ENCODE data around the gene LMAN2. TPM values are rescaled to one million over a fixed set of nuclear protein-coding genes. Genes with fewer than 3 reads are reported as not detected.

The LMAN2 gene
- polyA plus RNA-seq (ENCODE audit: insufficient read length in 3 of 3) = 100 to 1,000 TPM; 128 to 136 (median 131) TPM

GRCh38 chr5:177351392-177352329, at the start of gene LMAN2:
TSS of gene LMAN2 (minus strand) at chr5:177351668. CDS start at chr5:177351647, 21 bp downstream.
- peak; percentile 89 to 96 (median 90) for DNase-seq (ENCODE audit: low read depth in 3 of 3, low spot score in 2 of 3)

GRCh38 chr5:177399997-177400868, 48.8 kb upstream of the LMAN2 start, which contains the start of gene PFN3:
TSS of gene PFN3 (minus strand) at chr5:177400661. CDS start at chr5:177400576, 85 bp downstream.
- no peak for DNase-seq (ENCODE audit: low read depth in 3 of 3, low spot score in 2 of 3)

- DNase-seq (ENCODE audit: low read depth in 3 of 3, low spot score in 2 of 3) = no peak
Measured at GRCh38 chr5:177397875-177398390, 46.5 kb upstream of the LMAN2 start.

- DNase-seq (ENCODE audit: low read depth in 3 of 3, low spot score in 2 of 3) = no peak
Measured at GRCh38 chr5:177396807-177397206, 45.3 kb upstream of the LMAN2 start.

GRCh38 chr5:177396078-177396477, 44.6 kb upstream of the LMAN2 start:
- no peak for DNase-seq (ENCODE audit: low read depth in 3 of 3, low spot score in 2 of 3)

- no peak for DNase-seq (ENCODE audit: low read depth in 3 of 3, low spot score in 2 of 3)
Measured at GRCh38 chr5:177393990-177394389, 42.5 kb upstream of the LMAN2 start.

- DNase-seq (ENCODE audit: low read depth in 3 of 3, low spot score in 2 of 3) = no peak
Measured at GRCh38 chr5:177393206-177393765, 41.8 kb upstream of the LMAN2 start.

GRCh38 chr5:177392765-177393164, 41.3 kb upstream of the LMAN2 start:
- no peak for DNase-seq (ENCODE audit: low read depth in 3 of 3, low spot score in 2 of 3)

- DNase-seq (ENCODE audit: low read depth in 3 of 3, low spot score in 2 of 3) = peak; percentile 76 to 85 (median 78)
Measured at GRCh38 chr5:177390363-177391300, 39.2 kb upstream of the LMAN2 start.

- no peak for DNase-seq (ENCODE audit: low read depth in 3 of 3, low spot score in 2 of 3)
Measured at GRCh38 chr5:177389241-177390169, 38.0 kb upstream of the LMAN2 start.

- DNase-seq (ENCODE audit: low read depth in 3 of 3, low spot score in 2 of 3) = no peak
Measured at GRCh38 chr5:177388521-177389052, 37.1 kb upstream of the LMAN2 start.

- DNase-seq (ENCODE audit: low read depth in 3 of 3, low spot score in 2 of 3) = no peak
Measured at GRCh38 chr5:177387405-177387804, 35.9 kb upstream of the LMAN2 start.

GRCh38 chr5:177386542-177386941, 35.1 kb upstream of the LMAN2 start:
- no peak for DNase-seq (ENCODE audit: low read depth in 3 of 3, low spot score in 2 of 3)

- no peak for DNase-seq (ENCODE audit: low read depth in 3 of 3, low spot score in 2 of 3)
Measured at GRCh38 chr5:177385720-177386119, 34.3 kb upstream of the LMAN2 start.

GRCh38 chr5:177384134-177384533, 32.7 kb upstream of the LMAN2 start, which contains the start of gene SLC34A1:
TSS of gene SLC34A1 (plus strand) at chr5:177384434. CDS start at chr5:177385742, 1,308 bp downstream.
- DNase-seq (ENCODE audit: low read depth in 3 of 3, low spot score in 2 of 3) = no peak

GRCh38 chr5:177383181-177383580, 31.7 kb upstream of the LMAN2 start:
- DNase-seq (ENCODE audit: low read depth in 3 of 3, low spot score in 2 of 3) = no peak

- DNase-seq (ENCODE audit: low read depth in 3 of 3, low spot score in 2 of 3) = no peak
Measured at GRCh38 chr5:177382423-177383029, 31.1 kb upstream of the LMAN2 start.

GRCh38 chr5:177380805-177381126, 29.3 kb upstream of the LMAN2 start:
- no peak for DNase-seq (ENCODE audit: low read depth in 3 of 3, low spot score in 2 of 3)
